Upper lobe of left lung (tissue), 4 donors: ENCODE measurements around the gene HOXC11.

Experiments
- POLR2A ChIP-seq, 4 donors: fragments of 450-650 bp; IDR thresholded peaks; one replicate each; pipeline ENCODE4 v1.5.1; 2016 to 2017; ENCODE audit warnings: antibody characterized with exemption in 4 of 4, mild to moderate bottlenecking in 2 of 4
- POLR2AphosphoS5 ChIP-seq, 2 donors: sonication (generic); formaldehyde crosslinking; IDR thresholded peaks; one replicate each; pipeline ENCODE4 v1.5.1; 2017; ENCODE audit warnings: antibody characterized with exemption in 2 of 2
- TF ChIP-seq, protein P1 (sequence below), 6 experiments: fragments of 450-650 bp in 4 of 6; fragments of 200-600 bp in 2 of 6; sonication (generic) in 2 of 6; IDR thresholded peaks; one replicate each; pipeline ENCODE4 v1.5.1; 2016 to 2019; ENCODE audit warnings: antibody characterized with exemption in 6 of 6

DNA sequence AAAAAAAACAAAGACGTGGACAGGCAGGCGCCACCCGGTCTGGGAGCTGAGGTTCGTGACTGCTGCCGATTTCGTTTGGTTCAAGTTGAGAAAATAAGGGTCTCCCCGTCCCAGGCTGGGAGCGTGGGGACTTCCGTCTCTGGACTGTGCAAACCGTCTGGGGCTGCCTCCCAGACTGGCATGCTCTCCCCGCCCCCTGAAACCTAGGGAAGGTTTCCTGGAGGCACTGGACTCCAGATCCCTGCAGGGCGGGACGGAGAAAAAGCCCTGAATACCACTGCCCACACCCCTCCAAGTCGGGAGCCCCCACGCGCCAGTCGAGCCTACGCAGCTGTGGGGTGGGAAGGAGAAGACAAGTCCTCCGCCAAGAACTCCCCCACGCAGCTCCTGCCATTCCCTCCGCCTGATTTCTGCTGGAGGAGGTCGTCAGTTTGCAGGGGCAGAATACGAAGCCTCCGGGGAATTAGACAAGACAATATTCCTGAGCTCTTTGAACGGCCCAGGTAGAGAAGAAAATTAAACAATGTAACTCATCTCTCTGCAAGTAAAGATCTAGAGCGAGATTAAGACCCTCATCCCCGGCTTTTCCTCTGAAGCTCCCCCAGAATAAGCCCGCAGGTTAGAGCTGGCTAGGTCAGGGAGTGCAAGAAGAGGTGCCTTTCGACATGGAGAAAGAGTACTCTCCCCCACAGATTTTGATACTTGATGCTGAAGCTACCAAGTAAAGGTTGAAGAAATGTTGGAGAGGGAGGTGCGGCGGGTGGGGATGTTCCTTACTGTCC, 44.7 kb upstream of the HOXC11 start:
- no peak for TF ChIP-seq POLR2A (IDR thresholded peaks at IDR 0.05)
- TF ChIP-seq, protein P1, sequence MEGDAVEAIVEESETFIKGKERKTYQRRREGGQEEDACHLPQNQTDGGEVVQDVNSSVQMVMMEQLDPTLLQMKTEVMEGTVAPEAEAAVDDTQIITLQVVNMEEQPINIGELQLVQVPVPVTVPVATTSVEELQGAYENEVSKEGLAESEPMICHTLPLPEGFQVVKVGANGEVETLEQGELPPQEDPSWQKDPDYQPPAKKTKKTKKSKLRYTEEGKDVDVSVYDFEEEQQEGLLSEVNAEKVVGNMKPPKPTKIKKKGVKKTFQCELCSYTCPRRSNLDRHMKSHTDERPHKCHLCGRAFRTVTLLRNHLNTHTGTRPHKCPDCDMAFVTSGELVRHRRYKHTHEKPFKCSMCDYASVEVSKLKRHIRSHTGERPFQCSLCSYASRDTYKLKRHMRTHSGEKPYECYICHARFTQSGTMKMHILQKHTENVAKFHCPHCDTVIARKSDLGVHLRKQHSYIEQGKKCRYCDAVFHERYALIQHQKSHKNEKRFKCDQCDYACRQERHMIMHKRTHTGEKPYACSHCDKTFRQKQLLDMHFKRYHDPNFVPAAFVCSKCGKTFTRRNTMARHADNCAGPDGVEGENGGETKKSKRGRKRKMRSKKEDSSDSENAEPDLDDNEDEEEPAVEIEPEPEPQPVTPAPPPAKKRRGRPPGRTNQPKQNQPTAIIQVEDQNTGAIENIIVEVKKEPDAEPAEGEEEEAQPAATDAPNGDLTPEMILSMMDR (IDR thresholded peaks at IDR 0.05): no peak
- TF ChIP-seq POLR2AphosphoS5 (IDR thresholded peaks at IDR 0.05): no peak
